HG02885 (cell line): ENCODE measurements around the gene CDK3.
"Not testable (repeated sequence)": the region's sequence is repeated elsewhere in the genome, so short reads cannot be mapped to it uniquely, and the experiment has no call there.

Experiments
- ATAC-seq: cut with Tn5 transposase; IDR thresholded peaks from one replicate; pipeline ENCODE4 v1.9.1; 2021; ENCODE audit warnings: mild to moderate bottlenecking; ENCODE audit not compliant: unreplicated experiment, poor library complexity

Gene CDK3

GRCh38 chr17:76000755-76001521, at the start of gene CDK3:
Gene CDK3, plus strand, starts transcription at chr17:76000855. Its CDS starts 571 bp downstream, at chr17:76001426.
- no peak for ATAC-seq

GRCh38 chr17:75950855-75951554, 49.6 kb upstream of the CDK3 start:
- no peak for ATAC-seq

- ATAC-seq: no peak
Observed at GRCh38 chr17:75959051-75959838, 41.4 kb upstream of the CDK3 start.

- ATAC-seq: no peak
Observed at GRCh38 chr17:75959839-75960511, 40.7 kb upstream of the CDK3 start.

DNA sequence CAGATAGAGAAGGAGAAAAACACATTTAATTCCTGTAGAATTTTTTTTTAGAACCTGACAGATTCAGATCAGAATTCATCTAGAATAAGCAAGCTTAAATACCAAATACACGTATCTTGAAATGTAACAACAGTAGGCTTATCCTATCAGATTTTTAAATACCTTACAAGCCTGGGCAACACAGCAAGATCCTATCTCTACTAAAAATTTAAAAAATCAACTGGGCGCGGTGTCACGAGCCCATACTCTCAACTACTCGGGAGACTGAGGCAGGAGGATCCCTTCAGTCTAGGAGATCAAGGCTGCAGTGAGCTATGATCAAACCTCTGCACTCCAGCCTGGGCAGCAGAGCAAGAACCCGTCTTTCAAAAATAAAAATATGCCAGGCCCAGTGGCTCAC, 35.2 kb upstream of the CDK3 start:
- ATAC-seq: no peak

GRCh38 chr17:75969044-75969443, 31.6 kb upstream of the CDK3 start:
- not testable (repeated sequence) for ATAC-seq

- no peak for ATAC-seq
Observed at GRCh38 chr17:75970011-75970523, 30.6 kb upstream of the CDK3 start.

GRCh38 chr17:75970626-75971025, 30.0 kb upstream of the CDK3 start:
- no peak for ATAC-seq

- ATAC-seq: not testable (repeated sequence)
Observed at GRCh38 chr17:75975187-75975586, 25.5 kb upstream of the CDK3 start.

DNA sequence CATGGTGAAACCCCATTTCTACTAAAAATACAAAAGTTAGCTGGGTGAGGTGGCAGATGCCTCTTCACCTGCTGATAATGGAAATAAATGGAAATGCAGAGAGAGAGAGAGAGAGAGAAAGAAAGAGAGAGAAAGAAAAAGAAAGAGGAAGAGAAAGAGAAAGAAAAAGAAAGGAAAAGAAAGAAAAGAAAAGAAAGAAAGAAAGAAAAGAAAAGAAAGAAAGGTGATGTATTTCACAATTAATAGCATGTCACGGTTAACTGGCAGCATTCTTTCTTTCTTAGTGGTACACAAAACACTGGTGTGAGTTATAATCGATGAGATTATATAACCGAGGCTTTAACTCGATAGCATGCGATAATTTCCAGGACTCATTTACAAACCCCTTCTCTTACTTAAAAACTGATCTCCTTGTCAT, 24.9 kb upstream of the CDK3 start:
- no peak for ATAC-seq

- ATAC-seq: no peak
Observed at GRCh38 chr17:75976175-75976848, 24.3 kb upstream of the CDK3 start.

DNA sequence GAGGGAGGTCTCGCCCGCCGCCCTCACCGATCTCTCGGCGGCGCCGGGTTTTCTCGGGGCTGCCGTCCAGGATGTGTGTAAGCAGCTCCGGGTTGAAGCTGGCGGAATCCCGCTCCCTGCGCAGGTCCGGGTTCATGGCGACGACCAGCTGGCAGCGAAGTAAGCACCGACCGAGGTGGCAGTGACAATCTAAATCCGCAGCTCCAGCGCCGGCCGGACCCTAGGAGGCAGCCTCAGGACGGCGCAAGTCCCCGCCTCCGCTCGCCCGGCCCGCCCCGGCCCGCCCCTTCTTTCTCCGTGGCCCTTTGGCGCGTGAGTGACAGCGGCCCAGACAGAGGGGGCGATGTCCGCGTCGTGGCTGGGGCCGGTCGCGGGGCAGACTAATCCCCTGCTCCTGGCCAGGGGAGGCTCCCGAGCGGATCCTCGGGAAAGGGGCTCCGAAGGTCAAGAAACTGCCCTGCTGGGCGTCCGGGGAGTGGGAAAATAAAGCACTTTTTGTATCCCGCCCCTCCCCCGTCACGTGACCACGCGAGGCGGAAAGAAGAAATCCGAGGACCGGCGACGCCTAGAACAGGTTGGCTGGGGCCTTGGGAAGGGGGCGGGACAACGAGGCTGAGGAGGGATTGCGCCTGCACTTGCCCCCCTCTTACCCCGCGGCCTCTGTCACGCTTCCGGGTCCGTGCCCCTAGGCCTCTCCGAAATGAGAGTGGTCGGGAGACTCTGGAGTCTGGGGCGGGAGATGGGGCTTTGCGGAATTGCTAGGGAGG, 21.5 kb upstream of the CDK3 start, which contains the start of the genes ACOX1 and TEN1:
TSS of gene ACOX1 (minus strand) at position 229 of the 767 bp plus-strand sequence. CDS start at position 136, 93 bp downstream.
TSS of gene TEN1 (plus strand) at position 303 of the 767 bp plus-strand sequence. CDS start 6,953 bp downstream, outside the sequence.
- ATAC-seq: peak; percentile 90

DNA sequence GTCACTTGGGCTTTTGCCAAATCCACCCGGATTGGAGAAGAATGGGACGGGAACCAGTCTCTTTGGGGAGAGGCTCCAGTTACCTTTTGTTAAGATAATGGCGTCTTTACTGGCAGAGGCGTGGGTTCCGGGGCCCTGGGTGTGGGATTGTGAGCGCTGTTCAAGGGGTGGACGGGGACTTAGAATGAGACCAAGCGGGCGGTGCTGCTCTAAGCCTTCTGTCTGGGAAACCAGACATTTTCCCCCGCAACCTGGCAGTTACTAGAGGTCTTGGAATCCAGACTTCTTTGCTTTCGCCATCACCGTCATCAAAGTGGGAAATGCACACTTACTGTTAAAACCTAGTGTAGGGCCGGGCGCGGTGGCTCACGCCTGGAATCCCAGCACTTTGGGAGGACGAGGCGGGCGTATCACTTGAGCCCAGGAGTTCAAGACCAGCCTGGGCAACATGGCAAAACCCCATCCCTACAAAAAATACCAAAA, 20.9 kb upstream of the CDK3 start:
- peak; percentile 13 for ATAC-seq

DNA sequence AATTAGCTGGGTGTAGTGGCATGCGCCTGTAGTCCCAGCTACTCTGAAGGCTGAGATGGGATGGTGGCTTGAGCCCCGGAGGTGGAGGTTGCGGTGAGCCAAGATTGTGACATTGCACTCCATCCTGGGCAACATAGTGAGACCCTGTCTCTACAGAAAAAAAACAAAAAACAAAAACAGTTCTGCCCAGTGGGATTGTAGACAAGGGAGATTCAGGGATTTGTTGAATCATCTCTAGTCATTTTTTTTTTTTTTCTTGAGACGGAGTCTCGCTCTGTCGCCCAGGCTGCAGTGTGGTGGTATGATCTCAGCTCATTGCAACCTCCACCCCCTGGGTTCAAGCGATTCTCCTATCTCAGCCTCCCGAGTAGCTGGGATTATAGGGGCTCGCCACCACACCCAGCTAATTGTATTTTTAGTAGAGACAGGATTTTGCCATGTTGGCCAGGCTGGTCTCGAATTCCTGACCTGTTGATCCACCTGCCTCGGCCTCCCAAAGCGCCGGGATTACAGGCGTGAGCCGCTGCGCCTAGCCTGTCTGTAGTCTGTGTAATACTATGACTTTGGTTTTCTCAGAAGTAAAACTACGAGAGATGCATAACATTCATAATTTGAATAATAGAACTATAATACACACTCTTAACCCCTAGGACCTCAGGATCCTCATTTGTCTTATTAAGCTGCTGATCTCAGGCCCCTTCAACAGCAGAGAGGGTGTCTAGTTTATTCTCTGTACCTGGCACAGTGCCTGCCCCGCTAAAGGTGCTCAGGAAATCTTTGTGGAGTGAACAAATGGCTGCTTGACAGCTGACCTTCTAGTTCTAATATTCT, 20.3 kb upstream of the CDK3 start:
- no peak for ATAC-seq

- no peak for ATAC-seq
Observed at GRCh38 chr17:75981019-75981615, 19.5 kb upstream of the CDK3 start.

DNA sequence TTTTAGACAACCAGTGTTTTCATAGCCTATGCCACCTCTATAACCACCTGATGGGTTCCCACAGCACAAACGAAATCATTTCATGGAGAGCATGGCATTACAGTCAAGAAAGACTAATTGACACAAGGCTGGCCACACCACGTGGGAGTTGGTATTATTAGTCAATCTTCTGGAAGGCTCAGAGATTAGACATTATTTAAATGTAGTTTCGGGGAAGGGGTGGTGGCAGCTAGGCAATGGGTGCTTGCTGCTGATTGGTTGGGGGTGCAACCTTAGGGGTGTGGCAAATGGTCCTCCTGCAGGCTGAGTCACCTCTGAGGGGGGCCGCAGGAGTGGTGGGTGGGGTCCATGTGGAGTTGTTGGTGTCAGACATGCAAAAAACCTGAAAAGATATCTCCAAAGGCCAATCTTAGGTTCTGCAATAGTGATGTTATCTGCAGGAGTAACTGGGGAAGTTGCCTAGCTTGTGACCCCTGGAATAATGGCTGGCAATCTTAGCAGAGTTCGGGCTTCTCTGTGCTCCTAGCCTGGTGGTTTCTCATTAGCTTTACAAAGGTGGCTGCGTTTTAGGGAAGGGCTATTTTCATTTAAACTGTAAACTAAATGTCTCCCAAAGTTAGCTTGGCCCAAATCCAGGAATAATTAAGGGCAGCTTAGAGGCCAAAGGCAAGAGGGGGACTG, 17.0 kb upstream of the CDK3 start:
- ATAC-seq: no peak

GRCh38 chr17:75985986-75986385, 14.7 kb upstream of the CDK3 start:
- no peak for ATAC-seq
